ENCODE measurements around the gene GALNT7. TPM values are rescaled to one million over a fixed set of nuclear protein-coding genes. Genes with fewer than 3 reads are reported as not detected.

The GALNT7 gene
- total RNA-seq, 2 experiments from 2014 or later: 8.5 to 11.1 TPM

DNA sequence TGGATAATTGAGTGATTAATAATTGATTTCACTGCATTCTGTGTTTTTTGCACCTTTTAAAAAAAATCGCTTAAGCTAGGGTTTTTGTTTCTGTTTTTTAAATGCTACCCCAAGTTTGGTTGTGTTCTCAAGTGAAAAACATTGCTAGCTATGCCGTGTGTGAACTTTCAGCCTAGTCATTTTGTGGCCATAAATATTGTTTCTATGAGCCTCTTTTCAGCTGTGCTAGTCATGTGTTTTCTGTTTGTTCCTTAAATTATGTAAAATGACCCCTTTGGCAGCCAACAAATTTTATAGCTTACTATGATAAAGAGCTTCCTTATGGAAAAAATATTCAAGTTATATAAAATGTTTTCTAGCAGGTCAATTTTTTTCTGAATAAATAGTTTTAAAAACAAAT is 59.1 kb downstream of the GALNT7 start:
- Mint-ChIP-seq H3K27me3 (ENCODE audit: low read depth) (no peaks in the 10 kb centered on the region), H3K27ac (no peak overlapping the region), H3K4me3 (no peak overlapping the region), H3K4me1 (ENCODE audit: low read depth) (peaks cover 4% of the 10 kb centered on the region), H3K36me3 (ENCODE audit: low read depth) (peaks cover 4% of the 10 kb centered on the region), H3K9me3 (no peaks in the 10 kb centered on the region)
- DNase-seq: no peak
- intact Hi-C loops (cut with micrococcal nuclease): no loop called here
- CTCF ChIA-PET: interaction anchor here (0.6 to 0.9 kb wide), 5 partner anchors 8 to 1612 kb away, joined by 3 to 6 read pairs (median 4); no protein-coding TSS in a partner anchor

DNA sequence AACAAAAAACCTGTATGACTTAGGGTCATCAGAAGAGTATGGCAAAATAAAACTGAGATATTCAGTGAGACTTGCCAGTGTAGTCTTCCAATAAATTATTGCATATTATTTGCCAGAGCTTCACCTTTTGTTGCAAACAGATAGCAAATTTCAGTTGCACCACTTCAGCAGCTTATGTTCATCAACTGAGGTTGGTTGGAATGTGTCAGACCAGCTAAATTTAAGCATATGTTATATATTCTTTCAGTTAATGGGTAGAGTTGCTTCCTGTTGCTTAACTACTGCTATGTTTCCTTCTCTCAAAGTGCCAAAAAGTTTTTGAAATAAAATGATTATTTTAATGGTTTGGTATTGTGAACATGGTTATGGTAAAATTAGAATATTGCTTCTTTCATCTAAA is 61.5 kb downstream of the GALNT7 start:
- no peaks in the 10 kb centered on the region for H3K9me3 Mint-ChIP-seq
- peaks cover 4% of the 10 kb centered on the region for H3K4me1 Mint-ChIP-seq (ENCODE audit: low read depth)
- no peak overlapping the region for H3K27ac Mint-ChIP-seq
- CTCF ChIA-PET: interaction anchor here (1.1 to 1.7 kb wide), 3 partner anchors 27 to 216 kb away, joined by 4 to 5 read pairs (median 4); no protein-coding TSS in a partner anchor
- H3K27me3 Mint-ChIP-seq (ENCODE audit: low read depth): no peaks in the 10 kb centered on the region
- peaks cover 2% of the 10 kb centered on the region for H3K36me3 Mint-ChIP-seq (ENCODE audit: low read depth)
- intact Hi-C loops (cut with micrococcal nuclease): no loop called here
- H3K4me3 Mint-ChIP-seq: no peak overlapping the region
- DNase-seq: no peak

DNA sequence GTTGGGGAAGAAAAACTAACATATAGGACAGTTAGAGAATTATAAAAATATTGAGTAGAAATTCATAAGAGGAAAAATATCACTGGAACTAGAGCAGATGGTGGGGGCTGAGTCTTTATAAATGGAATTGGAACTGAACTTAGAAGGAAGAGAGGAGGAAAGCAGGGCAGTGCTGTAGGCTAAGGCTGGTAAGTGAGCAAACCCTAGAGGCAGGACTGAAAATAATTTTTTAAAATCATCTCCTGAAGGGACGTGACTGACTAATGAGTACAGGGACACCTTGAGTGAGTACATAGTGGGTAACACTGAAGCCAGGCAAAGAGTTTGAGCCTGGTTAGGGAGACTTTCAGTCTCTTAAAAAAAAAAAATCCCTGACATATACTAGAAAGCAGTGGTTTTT is 63.3 kb downstream of the GALNT7 start:
- Mint-ChIP-seq H3K27ac (no peak overlapping the region), H3K4me1 (ENCODE audit: low read depth) (peaks cover 4% of the 10 kb centered on the region), H3K9me3 (no peaks in the 10 kb centered on the region), H3K36me3 (ENCODE audit: low read depth) (no peaks in the 10 kb centered on the region), H3K4me3 (no peak overlapping the region), H3K27me3 (ENCODE audit: low read depth) (no peaks in the 10 kb centered on the region)
- DNase-seq: no peak
- CTCF ChIA-PET: interaction anchor here (0.6 to 0.9 kb wide), 2 partner anchors 28 to 47 kb away, joined by 3 to 5 read pairs; no protein-coding TSS in a partner anchor
- intact Hi-C loops (cut with micrococcal nuclease): no loop called here

DNA sequence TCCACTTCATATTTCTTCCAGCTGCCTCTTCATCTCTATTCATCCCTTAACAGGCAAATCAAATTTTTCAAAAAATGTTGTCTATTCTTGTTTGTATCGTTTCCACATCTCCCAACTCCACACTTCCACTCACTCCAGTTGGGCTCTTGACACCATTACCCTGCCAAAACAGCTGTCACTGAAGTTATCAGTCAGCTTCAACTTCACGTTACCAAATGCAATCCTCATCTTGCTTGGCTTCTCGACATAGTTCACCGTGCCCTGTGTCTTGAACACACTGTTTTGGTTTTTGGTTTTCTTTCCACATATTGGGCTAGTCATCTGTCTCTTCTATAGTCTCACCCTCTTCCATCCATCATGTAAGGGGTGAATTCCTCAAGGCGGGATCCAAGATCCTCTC is 65.2 kb downstream of the GALNT7 start:
- H3K27me3 Mint-ChIP-seq (ENCODE audit: low read depth): no peaks in the 10 kb centered on the region
- peaks cover 4% of the 10 kb centered on the region for H3K4me1 Mint-ChIP-seq (ENCODE audit: low read depth)
- DNase-seq: no peak
- H3K4me3 Mint-ChIP-seq: no peak overlapping the region
- H3K27ac Mint-ChIP-seq: no peak overlapping the region
- intact Hi-C loops (cut with micrococcal nuclease): no loop called here
- CTCF ChIA-PET: interaction anchor here (0.7 kb wide), 1 partner anchor 70 kb away, joined by 3 read pairs; no protein-coding TSS in a partner anchor
- no peaks in the 10 kb centered on the region for H3K9me3 Mint-ChIP-seq
- no peaks in the 10 kb centered on the region for H3K36me3 Mint-ChIP-seq (ENCODE audit: low read depth)

DNA sequence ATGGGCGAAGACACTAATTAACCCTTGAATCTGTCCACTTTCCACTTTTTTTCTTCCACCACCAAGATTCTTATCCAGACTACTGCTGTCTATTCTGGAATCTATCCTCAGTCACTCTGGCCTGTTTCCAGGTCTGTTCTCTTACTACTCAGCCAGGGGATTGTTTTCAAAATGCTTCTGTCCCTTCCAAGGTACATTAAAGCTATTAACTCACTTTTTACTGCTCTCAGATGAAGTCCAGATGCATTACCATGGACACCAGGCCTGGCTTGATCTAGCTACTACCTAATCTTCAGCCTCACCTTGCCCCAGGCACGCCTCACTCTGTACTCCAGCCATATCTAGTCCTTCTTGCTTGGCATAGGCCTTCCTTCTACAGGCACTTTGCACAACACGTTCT is 66.4 kb downstream of the GALNT7 start:
- CTCF ChIA-PET: interaction anchor here (0.6 to 0.9 kb wide), 2 partner anchors 8 to 1080 kb away, joined by 4 read pairs; no protein-coding TSS in a partner anchor
- no peaks in the 10 kb centered on the region for H3K27me3 Mint-ChIP-seq (ENCODE audit: low read depth)
- no peak overlapping the region for H3K4me3 Mint-ChIP-seq
- intact Hi-C loops (cut with micrococcal nuclease): no loop called here
- H3K36me3 Mint-ChIP-seq (ENCODE audit: low read depth): no peaks in the 10 kb centered on the region
- H3K9me3 Mint-ChIP-seq: no peaks in the 10 kb centered on the region
- no peak for DNase-seq
- H3K4me1 Mint-ChIP-seq (ENCODE audit: low read depth): peaks cover 4% of the 10 kb centered on the region
- H3K27ac Mint-ChIP-seq: no peak overlapping the region

DNA sequence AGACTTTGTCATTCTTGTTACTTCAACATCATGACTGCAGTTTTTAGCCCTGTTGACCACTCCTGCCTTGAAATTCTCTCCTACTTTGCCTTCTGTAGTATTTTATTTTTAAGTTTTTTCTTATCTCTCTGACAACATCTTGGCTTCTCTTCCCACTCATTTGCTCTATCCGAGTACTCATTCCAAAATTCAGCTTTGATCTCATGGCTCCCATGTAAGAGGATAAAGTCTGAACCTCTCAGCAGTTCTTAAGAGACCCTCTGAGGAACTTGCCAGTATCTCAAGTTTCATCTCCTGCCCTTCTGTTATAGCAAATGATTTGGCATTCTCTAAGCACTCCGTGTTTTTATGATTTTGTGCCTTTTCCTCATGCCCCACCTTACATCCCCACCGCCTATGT is 67.7 kb downstream of the GALNT7 start:
- Mint-ChIP-seq H3K4me1 (ENCODE audit: low read depth) (peaks cover 4% of the 10 kb centered on the region), H3K9me3 (no peaks in the 10 kb centered on the region), H3K36me3 (ENCODE audit: low read depth) (no peaks in the 10 kb centered on the region), H3K4me3 (no peak overlapping the region), H3K27ac (no peak overlapping the region), H3K27me3 (ENCODE audit: low read depth) (no peaks in the 10 kb centered on the region)
- no peak for DNase-seq
- CTCF ChIA-PET: interaction anchor here (1.3 kb wide), 1 partner anchor 223 kb away, joined by 3 read pairs; no protein-coding TSS in a partner anchor
- intact Hi-C loops (cut with micrococcal nuclease): no loop called here

DNA sequence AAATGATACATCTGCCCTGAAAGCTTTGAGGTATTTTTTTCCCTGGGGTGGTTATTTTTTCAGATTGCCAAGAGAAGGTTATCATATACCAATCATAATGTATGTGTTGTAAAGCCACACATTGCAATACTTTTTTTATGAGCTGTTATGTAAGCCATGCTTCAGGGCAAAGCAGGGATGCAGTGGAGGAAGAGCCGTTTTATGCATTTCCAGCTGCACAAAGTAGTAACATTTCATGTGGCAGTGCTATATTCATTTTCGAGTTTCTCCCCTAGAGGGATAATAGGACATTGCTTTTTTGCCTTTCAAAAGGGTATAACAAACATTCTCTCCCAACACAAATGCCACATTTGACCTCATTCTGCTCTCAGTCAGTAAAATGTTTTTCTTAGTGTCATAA is 68.5 kb downstream of the GALNT7 start:
- Mint-ChIP-seq H3K36me3 (ENCODE audit: low read depth) (no peaks in the 10 kb centered on the region), H3K4me3 (no peak overlapping the region), H3K9me3 (no peaks in the 10 kb centered on the region), H3K27ac (no peak overlapping the region), H3K27me3 (ENCODE audit: low read depth) (no peaks in the 10 kb centered on the region), H3K4me1 (ENCODE audit: low read depth) (peaks cover 2% of the 10 kb centered on the region)
- CTCF ChIA-PET: interaction anchor here (1.3 kb wide), 1 partner anchor 224 kb away, joined by 3 read pairs; no protein-coding TSS in a partner anchor
- DNase-seq: no peak
- intact Hi-C loops (cut with micrococcal nuclease): no loop called here

DNA sequence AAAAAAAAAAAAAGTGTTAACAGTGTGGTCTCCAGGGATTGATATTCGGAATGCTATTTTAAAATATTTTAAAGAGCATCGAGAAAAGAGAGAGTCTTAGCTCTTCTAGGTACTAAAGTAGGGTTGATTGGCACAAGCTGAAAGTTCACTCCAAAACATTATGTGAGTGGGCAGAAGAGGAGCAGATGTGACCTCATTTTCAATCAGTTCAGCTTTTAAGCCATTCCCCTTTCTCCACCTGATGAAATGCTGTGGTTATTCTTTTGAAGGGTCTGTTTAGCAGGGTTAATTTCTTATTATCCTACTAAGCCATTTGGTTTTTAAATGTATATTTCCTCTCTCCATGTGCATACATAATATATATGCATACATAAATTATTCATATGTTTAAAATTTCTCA is 69.2 kb downstream of the GALNT7 start:
- Mint-ChIP-seq H3K9me3 (no peaks in the 10 kb centered on the region), H3K27ac (no peak overlapping the region), H3K36me3 (ENCODE audit: low read depth) (no peaks in the 10 kb centered on the region), H3K4me1 (ENCODE audit: low read depth) (peaks cover 4% of the 10 kb centered on the region), H3K4me3 (no peak overlapping the region), H3K27me3 (ENCODE audit: low read depth) (no peaks in the 10 kb centered on the region)
- no peak for DNase-seq
- intact Hi-C loops (cut with micrococcal nuclease): no loop called here
- CTCF ChIA-PET: interaction anchor here (0.6 kb wide), 1 partner anchor 50 kb away, joined by 7 read pairs; no protein-coding TSS in a partner anchor

DNA sequence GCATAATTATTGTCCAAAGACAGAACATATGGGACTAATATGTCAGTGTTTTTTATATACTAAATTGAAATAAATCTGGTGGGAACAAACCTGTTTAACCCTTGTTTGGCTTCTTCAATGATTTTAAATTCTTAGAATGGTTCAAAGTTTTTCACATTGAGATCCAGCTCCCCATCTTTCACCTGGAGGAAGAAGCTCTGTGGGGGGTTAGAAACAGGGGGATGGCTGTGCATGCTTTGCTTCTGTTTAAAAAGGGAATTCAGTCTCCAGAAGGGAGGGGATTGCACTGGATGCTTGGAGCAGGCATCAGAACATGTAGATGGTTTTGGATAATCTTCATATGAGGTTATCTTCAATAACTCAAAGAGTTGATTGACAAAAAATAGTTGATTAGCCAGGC is 72.1 kb downstream of the GALNT7 start:
- Mint-ChIP-seq H3K4me1 (ENCODE audit: low read depth) (peaks cover 18% of the 10 kb centered on the region), H3K36me3 (ENCODE audit: low read depth) (no peaks in the 10 kb centered on the region), H3K4me3 (no peak overlapping the region), H3K9me3 (no peaks in the 10 kb centered on the region), H3K27ac (no peak overlapping the region), H3K27me3 (ENCODE audit: low read depth) (no peaks in the 10 kb centered on the region)
- CTCF ChIA-PET: no interaction called here
- intact Hi-C loops (cut with micrococcal nuclease): no loop called here
- no peak for DNase-seq

DNA sequence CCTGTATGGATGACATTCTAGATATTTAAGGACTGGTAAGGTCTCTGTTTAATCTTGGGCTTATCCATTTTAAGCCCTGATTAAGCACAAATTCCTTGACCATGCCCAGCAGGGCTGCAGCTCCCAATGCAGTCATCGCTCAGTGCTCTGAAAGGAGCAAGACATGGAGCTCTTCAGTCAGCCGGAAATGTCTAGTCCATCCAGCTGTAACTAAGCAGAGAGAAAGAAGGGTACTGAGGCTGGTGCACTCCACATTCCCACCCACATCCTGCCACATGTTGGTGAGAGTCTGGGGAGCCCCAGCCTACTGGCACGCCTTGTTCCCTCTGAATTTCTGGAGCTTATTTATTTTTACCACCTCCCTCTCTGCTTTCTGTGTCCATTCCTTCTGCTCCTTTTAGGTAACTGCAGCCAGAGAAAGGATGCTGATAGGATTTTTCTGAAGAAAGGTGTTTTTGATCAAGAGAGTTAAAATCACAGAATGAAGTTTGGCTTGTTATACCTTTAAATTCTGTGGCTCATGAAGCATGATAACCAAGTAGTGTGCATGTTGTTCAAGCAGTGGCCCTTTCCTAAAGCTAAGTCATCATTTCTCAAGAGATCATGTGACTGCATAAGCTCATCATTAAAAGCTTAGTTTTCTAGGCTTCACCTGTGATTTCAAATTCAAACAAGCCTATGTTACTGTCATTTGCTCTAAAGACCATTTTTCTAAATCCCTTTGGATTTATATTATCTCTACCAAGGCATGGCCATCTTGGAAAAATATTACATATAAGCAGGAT is 74.0 kb downstream of the GALNT7 start:
- Mint-ChIP-seq H3K36me3 (ENCODE audit: low read depth) (peaks cover under 1% of the 10 kb centered on the region), H3K4me3 (no peak overlapping the region), H3K27me3 (ENCODE audit: low read depth) (no peaks in the 10 kb centered on the region), H3K9me3 (no peaks in the 10 kb centered on the region), H3K4me1 (ENCODE audit: low read depth) (peaks cover 20% of the 10 kb centered on the region), H3K27ac (no peak overlapping the region)
- DNase-seq: peak; percentile 15
- intact Hi-C loops (cut with micrococcal nuclease): no loop called here
- CTCF ChIA-PET: interaction anchor here (0.7 to 1.9 kb wide), 8 partner anchors 10 to 229 kb away, joined by 3 to 9 read pairs (median 4); no protein-coding TSS in a partner anchor

DNA sequence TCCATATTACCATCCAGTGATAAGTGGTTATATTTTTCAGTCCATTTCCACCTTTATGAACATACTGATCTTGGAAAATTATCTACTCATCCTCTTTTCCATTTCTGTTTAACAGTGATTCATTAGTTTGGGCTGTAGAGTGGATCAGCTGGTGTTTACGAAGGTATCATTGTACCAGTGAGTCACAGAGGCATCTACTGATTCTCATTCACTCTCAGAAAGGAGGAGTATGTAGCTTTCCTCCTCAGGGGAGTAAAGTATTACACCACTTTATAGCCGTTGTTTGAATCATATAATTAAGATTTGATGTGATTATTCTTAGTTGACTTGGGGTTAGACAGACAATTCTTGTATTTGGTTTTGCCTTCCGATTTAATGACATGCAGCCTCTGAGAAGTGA is 74.7 kb downstream of the GALNT7 start:
- H3K27me3 Mint-ChIP-seq (ENCODE audit: low read depth): no peaks in the 10 kb centered on the region
- no peak overlapping the region for H3K4me3 Mint-ChIP-seq
- no peaks in the 10 kb centered on the region for H3K9me3 Mint-ChIP-seq
- CTCF ChIA-PET: interaction anchor here (0.7 to 1.9 kb wide), 5 partner anchors 9 to 230 kb away, joined by 3 to 9 read pairs (median 4); no protein-coding TSS in a partner anchor
- peaks cover 4% of the 10 kb centered on the region for H3K36me3 Mint-ChIP-seq (ENCODE audit: low read depth)
- intact Hi-C loops (cut with micrococcal nuclease): no loop called here
- no peak overlapping the region for H3K27ac Mint-ChIP-seq
- DNase-seq: no peak
- H3K4me1 Mint-ChIP-seq (ENCODE audit: low read depth): peaks cover 20% of the 10 kb centered on the region

DNA sequence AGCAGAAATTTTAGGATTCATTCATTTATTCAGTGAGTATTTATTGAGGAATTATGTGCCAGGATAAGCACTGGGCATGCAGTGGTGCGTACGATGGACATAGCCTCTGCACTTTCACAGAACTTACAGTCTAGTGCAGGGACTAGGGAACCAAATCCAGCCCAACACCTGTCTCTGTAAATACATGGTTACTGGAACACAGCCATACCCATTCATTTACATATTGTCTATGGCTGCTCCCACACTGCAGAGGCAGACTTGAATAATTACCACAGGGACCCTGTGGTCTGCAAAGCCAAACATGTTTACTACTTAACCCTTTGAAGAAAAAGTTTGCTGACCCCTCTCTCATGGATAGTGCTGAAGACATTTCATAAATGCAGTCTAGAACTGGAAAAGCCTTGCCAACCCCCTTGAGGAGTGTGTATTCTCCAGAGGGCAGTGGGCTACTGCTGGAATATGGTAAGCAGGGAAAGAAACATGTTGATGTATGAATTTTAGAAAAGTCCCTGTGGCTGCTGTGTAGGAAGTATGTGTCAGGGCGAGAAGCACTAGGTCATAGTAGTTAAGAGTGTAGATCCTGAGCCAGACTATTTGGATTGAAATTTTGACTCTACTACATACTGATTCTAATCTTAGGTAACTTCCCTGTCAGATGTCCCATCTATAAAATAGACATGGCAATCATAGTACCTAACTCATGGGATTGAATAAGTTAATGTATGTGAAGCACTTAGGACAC is 75.5 kb downstream of the GALNT7 start:
- intact Hi-C loops (cut with micrococcal nuclease): no loop called here
- peaks cover 20% of the 10 kb centered on the region for H3K4me1 Mint-ChIP-seq (ENCODE audit: low read depth)
- CTCF ChIA-PET: interaction anchor here (0.7 kb wide), 1 partner anchor 10 kb away, joined by 5 read pairs; no protein-coding TSS in a partner anchor
- no peak for DNase-seq
- peaks cover 5% of the 10 kb centered on the region for H3K36me3 Mint-ChIP-seq (ENCODE audit: low read depth)
- no peak overlapping the region for H3K27ac Mint-ChIP-seq
- no peaks in the 10 kb centered on the region for H3K9me3 Mint-ChIP-seq
- H3K27me3 Mint-ChIP-seq (ENCODE audit: low read depth): no peaks in the 10 kb centered on the region
- H3K4me3 Mint-ChIP-seq: no peak overlapping the region
